LHCN-M2 (cell line): ENCODE data around the gene HMGN1. TPM values are rescaled to one million over a fixed set of nuclear protein-coding genes. Genes with fewer than 3 reads are reported as not detected.

ENCODE experiments used
- DNase-seq: peaks from one replicate; pipeline ENCODE4 v3.0.0-alpha.2; 2012; ENCODE audit warnings: low read depth
- total RNA-seq: library from RNA; depleted of rRNA; stranded (reverse); fragments of >200 nt; gene quantifications from 2 replicates; pipeline ENCODE4 v1.2.3, GENCODE V29; 2014

HMGN1 gene
- total RNA-seq, 1 experiment from 2014 or later = 325 TPM

GRCh38 chr21:39334611-39335010, 14.3 kb downstream of the HMGN1 start:
- no peak for DNase-seq

GRCh38 chr21:39332175-39332574, 16.7 kb downstream of the HMGN1 start:
- DNase-seq = no peak

GRCh38 chr21:39330001-39330400, 18.9 kb downstream of the HMGN1 start:
- no peak for DNase-seq

DNA sequence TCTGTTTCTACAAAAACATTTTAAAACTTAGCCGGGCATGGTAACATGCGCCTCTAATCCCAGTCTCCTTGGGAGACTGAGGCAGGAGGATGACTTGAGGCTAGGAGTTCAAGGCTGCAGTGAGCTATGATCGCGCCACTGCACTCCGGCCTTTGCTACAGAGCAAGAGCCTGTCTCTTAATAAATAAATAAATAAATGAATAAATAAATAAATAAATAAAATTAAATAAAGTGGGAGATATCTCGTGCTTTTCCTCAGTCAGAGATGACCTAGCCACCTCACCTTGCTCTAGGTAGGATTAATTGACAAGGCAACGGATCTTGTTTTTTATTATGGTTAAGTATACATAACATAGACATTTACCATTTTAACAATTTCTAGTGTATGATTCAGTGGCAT, 21.2 kb downstream of the HMGN1 start:
- DNase-seq = no peak

DNA sequence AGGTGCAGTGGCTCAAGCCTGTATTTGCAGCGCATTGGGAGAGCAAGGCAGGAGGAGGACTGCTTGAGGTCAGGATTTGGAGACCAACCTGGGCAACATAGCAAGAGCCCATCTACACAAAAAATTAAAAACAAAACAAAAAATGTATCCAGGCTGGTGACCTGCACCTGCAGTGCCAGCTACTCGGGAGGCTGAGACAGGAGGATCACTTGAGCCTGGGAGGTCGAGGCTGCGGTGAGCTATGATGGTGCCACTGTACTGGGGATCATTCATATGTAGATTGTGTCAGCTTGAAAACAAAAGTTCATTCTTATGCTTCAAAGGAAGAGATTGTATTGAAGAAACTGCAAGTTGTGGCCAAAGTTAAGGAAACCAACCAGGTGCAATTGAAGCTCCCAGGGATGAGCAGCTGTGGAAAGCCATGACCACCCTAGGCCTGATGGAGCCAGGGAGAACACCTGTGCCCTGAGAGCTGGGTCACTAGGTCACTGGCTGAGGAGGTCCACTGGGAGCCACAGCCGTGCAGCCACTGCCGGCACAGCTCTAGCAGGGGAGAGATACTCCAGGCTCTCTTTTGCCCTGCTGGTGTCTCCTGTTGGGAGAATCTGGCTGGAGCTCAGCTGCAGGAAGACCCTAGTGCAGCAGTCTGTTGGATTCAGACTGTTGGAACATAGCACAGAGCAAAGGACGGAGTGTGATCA, 22.1 kb downstream of the HMGN1 start:
- no peak for DNase-seq

- DNase-seq = no peak
Measured at GRCh38 chr21:39325458-39325857, 23.4 kb downstream of the HMGN1 start.

DNA sequence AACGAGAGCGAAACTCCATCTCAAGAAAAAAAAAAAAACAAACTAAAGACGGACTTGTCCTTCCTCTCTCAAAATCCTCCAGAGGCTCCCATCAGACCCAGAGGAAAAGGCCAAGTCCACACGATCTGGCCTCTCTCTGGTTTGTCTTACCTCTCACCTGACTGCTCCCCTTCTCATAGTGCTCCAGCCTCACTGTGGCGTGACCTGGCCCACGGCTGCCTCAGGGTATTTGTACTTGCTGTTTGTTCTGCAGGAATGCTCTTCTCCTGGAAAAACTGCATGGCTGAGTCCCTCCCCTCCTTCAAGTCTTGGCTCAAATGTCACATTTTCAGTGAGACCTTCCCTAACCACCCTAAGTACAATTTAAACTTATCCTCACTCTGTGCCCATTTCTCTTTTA, 27.5 kb downstream of the HMGN1 start:
- no peak for DNase-seq

DNA sequence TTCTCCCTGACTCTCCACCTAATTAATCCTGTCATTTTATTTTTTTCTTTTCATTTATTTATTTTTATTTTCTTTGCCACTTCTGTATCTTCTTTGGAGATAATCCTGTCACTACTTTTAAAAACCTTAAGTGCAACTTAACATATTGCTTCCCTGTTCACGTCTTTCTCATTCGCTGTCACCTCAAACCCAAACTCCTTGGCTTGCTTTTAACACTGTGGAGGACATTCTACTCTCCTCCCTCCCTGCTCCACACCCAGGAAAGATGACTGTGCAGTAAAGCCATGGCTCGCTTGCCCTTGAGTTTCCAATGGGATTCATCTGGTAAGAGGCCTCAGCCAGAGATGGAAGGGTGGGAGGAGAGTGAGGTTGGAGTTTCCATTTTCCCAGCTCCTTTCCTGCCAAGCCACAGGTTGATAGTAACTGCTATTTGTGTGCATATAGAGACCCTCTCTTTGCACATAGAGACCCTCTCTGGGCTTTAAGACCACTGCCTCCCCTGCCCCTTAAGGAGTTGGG, 29.0 kb downstream of the HMGN1 start:
- no peak for DNase-seq

GRCh38 chr21:39319251-39319756, 29.6 kb downstream of the HMGN1 start:
- no peak for DNase-seq

GRCh38 chr21:39318091-39318959, 30.6 kb downstream of the HMGN1 start:
- DNase-seq = no peak

DNA sequence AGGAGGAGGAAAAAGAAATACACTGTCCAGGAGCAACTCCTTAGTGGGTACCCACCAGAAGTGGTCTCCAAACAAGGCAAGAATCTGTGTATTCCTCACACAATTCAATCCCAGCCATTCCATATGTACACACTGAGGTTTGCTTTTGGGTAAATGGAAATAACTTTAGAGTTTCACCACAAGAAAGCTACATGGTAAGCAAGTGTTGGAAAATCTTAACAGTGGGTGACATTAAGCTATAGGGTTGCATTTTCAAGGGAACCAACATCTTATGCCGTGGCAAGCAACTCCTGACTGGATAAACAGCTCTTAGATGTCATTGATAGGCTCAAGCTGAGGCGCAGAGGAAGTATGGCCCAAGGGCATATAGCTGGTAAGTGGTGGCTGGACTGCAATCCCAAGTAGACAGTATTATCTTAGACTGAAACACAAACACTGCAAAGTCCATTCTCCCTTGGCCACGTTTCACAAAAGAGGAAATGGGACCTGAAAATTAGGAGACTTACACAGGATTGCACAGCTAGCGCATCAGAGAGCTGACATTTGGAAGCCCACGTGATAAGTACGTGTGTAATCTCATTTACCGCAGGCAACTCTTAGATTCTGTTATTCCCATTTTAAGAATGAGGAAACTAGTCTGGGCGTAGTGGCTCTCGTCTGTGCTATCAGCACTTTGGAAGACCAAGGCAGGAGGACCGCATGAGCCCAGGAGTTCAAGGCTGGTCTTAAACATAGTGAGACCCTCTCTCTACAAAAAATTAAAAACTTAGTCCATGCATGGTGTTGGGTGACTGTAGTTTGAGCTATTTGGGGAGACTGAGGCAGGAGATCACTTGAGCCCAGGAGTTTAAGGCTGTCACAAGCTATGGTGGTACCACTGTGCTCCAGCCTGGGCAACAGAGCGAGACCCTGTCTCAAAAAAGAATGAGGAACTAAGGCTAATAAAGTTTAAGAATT, 31.5 kb downstream of the HMGN1 start:
- DNase-seq = no peak

GRCh38 chr21:39316729-39317128, 32.2 kb downstream of the HMGN1 start:
- DNase-seq = no peak

DNA sequence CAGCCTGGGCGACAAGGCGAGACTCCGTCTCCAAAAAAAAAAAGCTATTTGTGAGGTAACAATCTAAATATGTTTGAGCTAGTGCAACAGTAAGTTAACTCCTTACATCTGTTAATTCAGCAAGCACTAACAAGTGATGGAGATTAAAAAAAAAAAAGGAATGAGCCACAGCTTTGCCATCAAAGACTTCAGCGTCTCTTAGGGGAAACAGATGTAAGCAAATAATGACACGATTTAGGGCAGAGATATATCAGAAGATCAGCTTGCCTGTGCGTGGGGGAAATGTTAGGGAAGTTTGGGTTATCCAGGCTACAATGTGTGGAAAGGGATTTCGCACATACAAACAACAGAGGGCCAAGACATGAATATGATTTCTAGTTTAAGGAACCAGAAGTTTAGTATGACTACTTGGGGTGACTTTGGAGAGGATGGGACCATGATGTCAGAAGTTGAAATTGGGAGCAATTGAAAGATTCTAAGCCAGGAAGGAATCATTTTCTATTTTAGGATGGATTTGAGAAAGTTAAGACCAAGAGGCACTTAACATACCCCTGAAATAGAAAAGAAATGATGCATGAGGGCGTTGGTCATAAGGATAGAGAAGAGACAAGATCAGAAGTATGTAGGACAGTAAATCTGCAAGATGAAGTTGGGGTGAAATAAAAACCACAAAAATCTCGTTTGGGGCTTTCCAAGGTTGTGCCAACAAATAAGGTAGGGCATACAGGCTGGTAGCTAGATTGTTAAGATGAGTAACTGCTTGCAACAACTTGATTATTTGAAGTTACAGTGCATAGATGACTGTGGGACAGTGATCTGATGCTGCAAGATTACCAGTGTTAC, 33.1 kb downstream of the HMGN1 start:
- DNase-seq = no peak

DNA sequence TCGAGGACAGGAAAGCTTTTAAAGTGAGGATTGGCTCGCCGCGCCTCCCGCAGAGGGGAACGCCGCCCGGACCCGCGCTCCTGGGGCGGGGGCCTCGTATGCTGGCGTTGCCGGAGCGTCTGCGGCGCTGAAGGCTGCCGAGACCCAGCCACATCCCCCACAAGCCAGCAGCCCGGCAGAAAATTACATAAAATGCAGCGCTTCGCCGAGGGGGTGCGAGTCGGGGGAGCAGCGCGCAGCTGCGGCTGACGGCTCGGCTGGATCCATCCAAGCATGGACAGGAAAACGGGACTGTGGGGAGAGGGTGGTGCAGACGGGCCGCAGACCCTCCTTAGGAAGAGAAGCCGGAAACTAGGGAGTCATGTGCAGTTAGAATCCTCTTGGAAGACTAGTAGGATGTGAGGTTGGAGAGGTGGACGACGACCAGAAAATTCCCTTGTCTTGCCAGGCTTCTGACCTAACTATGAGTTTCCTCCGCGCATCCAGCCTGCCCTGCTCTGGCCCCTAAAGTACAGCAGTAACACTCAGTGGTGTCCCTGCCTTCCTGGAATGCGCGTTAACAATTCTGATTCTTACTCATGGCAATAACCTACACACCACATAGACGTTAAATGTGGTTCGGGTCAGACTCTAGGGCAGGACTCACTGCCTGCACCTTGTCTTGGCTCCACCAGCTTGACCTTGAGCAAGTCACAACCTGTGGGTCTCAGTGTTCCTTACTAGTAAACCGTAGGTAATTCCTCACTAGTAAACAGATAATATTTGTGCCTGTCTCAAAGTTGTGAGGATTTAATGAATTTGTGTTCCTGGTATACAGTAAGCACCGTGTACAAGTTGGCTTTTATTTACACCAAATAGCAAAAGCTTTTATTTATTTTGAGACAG, 34.5 kb downstream of the HMGN1 start:
- DNase-seq = peak; percentile 59

- peak; percentile 83 for DNase-seq
Measured at GRCh38 chr21:39313571-39314142, 35.2 kb downstream of the HMGN1 start, which contains the start of gene BRWD1. Gene BRWD1, minus strand, starts transcription at chr21:39313632. Its CDS starts 141 bp downstream, at chr21:39313491.

DNA sequence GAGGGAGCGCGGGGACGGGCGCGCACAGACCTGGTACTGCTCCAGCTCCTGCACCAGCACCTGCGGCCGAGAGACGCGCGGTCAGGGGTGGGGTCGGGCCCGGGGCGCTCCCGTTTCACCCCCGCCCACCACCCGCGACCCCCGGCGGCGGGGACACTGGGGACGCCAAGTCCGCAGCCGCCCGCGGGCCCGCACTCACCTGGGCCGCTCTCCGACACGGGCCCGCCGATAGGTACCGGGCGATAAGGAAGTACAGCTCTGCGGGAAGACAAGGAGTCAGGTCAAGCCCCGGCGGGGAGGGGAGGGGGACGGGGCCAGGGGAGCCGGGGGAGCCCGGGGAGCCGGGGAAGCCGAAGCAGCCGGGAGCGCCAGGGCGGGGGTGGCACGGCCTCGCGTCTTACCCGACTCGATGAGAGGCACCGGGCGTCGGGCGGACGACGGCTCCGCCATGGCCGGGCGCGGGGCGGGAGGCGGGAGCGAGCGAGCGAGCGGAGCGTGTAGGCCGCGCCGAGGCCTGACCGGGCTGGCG, 35.8 kb downstream of the HMGN1 start:
- DNase-seq = no peak

- DNase-seq = peak; percentile 80
Measured at GRCh38 chr21:39312112-39313041, 36.5 kb downstream of the HMGN1 start.
